OCI-LY3 (cell line): Measurements from ENCODE around the gene B3GNT4.

Experiments
- CTCF ChIP-seq: fragments of 200-600, 300-600 bp; sonication (generic); IDR thresholded peaks from 2 replicates; pipeline ENCODE4 v1.5.1; 2014; ENCODE audit warnings: antibody characterized with exemption, low read length, low read depth
- EZH2phosphoT487 ChIP-seq: fragments of 200-600 bp; shearing (Covaris generic); IDR thresholded peaks from 2 replicates; pipeline ENCODE4 v1.6.1; 2018; ENCODE audit warnings: antibody characterized with exemption, mixed run types, low read depth

- no peak for TF ChIP-seq CTCF
- TF ChIP-seq EZH2phosphoT487: no peak
Measured at GRCh38 chr12:122184517-122184916, 19.0 kb upstream of the B3GNT4 start.
